Loucy (cell line): Measurements from ENCODE around the gene BIRC3.
"Not testable (repeated sequence)": the region's sequence is repeated elsewhere in the genome, so short reads cannot be mapped to it uniquely, and the experiment has no call there.

ENCODE experiments used
- H2AFZ ChIP-seq: fragments of 200-600 bp; sonication (generic); 2 replicates; pipeline ENCODE4 v1.6.0; 2016; ENCODE audit warnings: antibody characterized with exemption, mild to moderate bottlenecking, low read length, moderate library complexity
- H3F3A ChIP-seq: fragments of 200-600 bp; 2 replicates; pipeline ENCODE4 v1.6.0; 2016; ENCODE audit warnings: antibody characterized with exemption, low read depth, mild to moderate bottlenecking
- H3K27me3 ChIP-seq: fragments of 200-600 bp; sonication (generic); 2 replicates; pipeline ENCODE4 v1.6.1; 2014; ENCODE audit warnings: low read length, mild to moderate bottlenecking; ENCODE audit not compliant: insufficient read depth, poor library complexity, severe bottlenecking
- H3K36me3 ChIP-seq: fragments of 200-600 bp; sonication (generic); 2 replicates; pipeline ENCODE4 v1.6.1; 2016; ENCODE audit warnings: low read length; ENCODE audit not compliant: insufficient read depth
- H3K4me1 ChIP-seq: fragments of 200-600 bp; sonication (generic); 2 replicates; pipeline ENCODE4 v1.5.1; 2014; ENCODE audit warnings: low read length, mild to moderate bottlenecking; ENCODE audit not compliant: insufficient read depth, poor library complexity, severe bottlenecking
- H3K4me2 ChIP-seq: fragments of 200-600 bp; sonication (generic); 2 replicates; pipeline ENCODE4 v1.6.0; 2014; ENCODE audit warnings: antibody characterized with exemption, low read length, low read depth, mild to moderate bottlenecking; ENCODE audit not compliant: poor library complexity, severe bottlenecking
- H3K4me3 ChIP-seq: fragments of 200-600 bp; sonication (generic); 2 replicates; pipeline ENCODE4 v1.5.1; 2014; ENCODE audit warnings: low read length, mild to moderate bottlenecking, mixed read lengths; ENCODE audit not compliant: poor library complexity, severe bottlenecking
- H3K79me2 ChIP-seq: fragments of 200-600 bp; sonication (generic); 2 replicates; pipeline ENCODE4 v1.6.1; 2014; ENCODE audit warnings: low read length; ENCODE audit not compliant: insufficient read depth
- H3K9ac ChIP-seq: fragments of 200-600 bp; sonication (generic); 2 replicates; pipeline ENCODE4 v1.6.0; 2014; ENCODE audit warnings: mild to moderate bottlenecking, low read depth, low read length, moderate library complexity; ENCODE audit not compliant: poor library complexity, severe bottlenecking
- H3K9me2 ChIP-seq: fragments of 200-600 bp; sonication (generic); replicated peaks from 2 replicates; pipeline ENCODE4 v1.6.1; 2016; ENCODE audit warnings: low read depth, low read length, mixed read lengths
- H3K9me3 ChIP-seq: fragments of 200-600 bp; sonication (generic); 2 replicates; pipeline ENCODE4 v1.6.1; 2014; ENCODE audit warnings: mild to moderate bottlenecking, antibody characterized with exemption, low read length, low read depth; ENCODE audit not compliant: insufficient read depth
- H4K20me1 ChIP-seq: fragments of 200-600 bp; sonication (generic); 2 replicates; pipeline ENCODE4 v1.6.0; 2014; ENCODE audit warnings: antibody characterized with exemption, low read length, mild to moderate bottlenecking; ENCODE audit not compliant: insufficient read depth, poor library complexity, severe bottlenecking
- EZH2phosphoT487 ChIP-seq: fragments of 200-600 bp; IDR thresholded peaks from 2 replicates; pipeline ENCODE4 v1.6.1; 2018; ENCODE audit warnings: antibody characterized with exemption, mild to moderate bottlenecking, moderate library complexity, borderline replicate concordance
- TF ChIP-seq, protein P1 (sequence below): fragments of 200-600 bp; sonication (generic); conservative IDR thresholded peaks from 2 replicates; pipeline ENCODE4 v1.5.1; 2014; ENCODE audit warnings: mild to moderate bottlenecking, antibody characterized with exemption, low read length

Gene BIRC3

DNA sequence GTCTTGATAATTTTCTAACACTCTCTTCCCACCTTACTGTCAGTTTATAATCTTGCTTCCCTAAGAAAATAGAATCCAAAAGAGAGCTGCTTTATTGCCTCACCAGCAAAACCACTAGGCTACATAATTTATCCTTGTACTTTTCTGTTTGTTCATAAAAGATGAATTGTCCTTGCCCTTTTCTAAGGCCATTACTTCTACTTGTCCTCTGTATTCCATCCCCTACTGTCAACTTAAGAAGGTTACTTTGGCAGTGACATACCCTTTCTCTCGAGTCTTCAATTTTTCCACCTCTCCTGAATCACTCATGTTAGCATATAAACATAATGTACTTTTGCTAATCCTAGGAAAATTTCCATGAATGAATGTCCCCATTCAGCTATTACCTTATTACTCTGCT lies 47.7 kb downstream of the BIRC3 start:
- peaks cover 33% of the 10 kb centered on the region for H3K4me1 ChIP-seq
- H3K4me2 ChIP-seq = no peak overlapping the region
- H3K9me2 ChIP-seq = no peaks in the 10 kb centered on the region
- no peak overlapping the region for H2AFZ ChIP-seq
- peaks cover 13% of the 10 kb centered on the region for H4K20me1 ChIP-seq
- no peak overlapping the region for H3K9ac ChIP-seq
- H3K4me3 ChIP-seq = no peak overlapping the region
- H3K9me3 ChIP-seq = no peaks in the 10 kb centered on the region
- no peaks in the 10 kb centered on the region for H3K27me3 ChIP-seq
- peaks cover 55% of the 10 kb centered on the region for H3K36me3 ChIP-seq
- TF ChIP-seq, protein P1, sequence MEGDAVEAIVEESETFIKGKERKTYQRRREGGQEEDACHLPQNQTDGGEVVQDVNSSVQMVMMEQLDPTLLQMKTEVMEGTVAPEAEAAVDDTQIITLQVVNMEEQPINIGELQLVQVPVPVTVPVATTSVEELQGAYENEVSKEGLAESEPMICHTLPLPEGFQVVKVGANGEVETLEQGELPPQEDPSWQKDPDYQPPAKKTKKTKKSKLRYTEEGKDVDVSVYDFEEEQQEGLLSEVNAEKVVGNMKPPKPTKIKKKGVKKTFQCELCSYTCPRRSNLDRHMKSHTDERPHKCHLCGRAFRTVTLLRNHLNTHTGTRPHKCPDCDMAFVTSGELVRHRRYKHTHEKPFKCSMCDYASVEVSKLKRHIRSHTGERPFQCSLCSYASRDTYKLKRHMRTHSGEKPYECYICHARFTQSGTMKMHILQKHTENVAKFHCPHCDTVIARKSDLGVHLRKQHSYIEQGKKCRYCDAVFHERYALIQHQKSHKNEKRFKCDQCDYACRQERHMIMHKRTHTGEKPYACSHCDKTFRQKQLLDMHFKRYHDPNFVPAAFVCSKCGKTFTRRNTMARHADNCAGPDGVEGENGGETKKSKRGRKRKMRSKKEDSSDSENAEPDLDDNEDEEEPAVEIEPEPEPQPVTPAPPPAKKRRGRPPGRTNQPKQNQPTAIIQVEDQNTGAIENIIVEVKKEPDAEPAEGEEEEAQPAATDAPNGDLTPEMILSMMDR = no peak
- TF ChIP-seq EZH2phosphoT487 = no peak
- H3F3A ChIP-seq = peaks cover 20% of the 10 kb centered on the region; the same call in 1 of the 2 replicates
- H3K79me2 ChIP-seq = 0 out of 2 replicates have a peak, but pooled peaks cover 3% of the 10 kb centered on the region

DNA sequence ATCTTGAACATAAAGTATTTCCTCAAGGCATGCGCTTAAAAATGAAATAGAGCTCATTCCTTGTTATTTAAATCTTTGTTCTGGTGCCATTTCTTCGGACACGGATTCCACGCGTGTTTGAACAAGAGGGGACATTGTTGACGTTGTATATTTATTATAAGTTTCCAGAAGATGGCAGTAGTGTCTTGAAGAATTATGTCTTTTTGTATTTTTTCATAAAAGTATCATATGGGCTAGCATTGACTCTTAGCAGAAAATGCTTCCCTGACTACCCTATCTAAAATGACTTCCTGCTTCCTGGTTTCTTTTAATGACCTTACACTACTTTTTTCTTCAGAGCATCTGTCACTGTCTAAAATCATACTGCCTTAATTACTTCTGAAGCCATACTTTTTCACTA lies 50.1 kb downstream of the BIRC3 start:
- H2AFZ ChIP-seq = no peak overlapping the region
- no peak overlapping the region for H3K4me3 ChIP-seq
- H3K9ac ChIP-seq = peak overlapping the region; percentile 18
- H3K9me3 ChIP-seq = no peaks in the 10 kb centered on the region
- H3F3A ChIP-seq = peaks cover 4% of the 10 kb centered on the region; the same call in 1 of the 2 replicates
- H3K9me2 ChIP-seq = no peaks in the 10 kb centered on the region
- no peak for TF ChIP-seq EZH2phosphoT487
- TF ChIP-seq, protein P1 = peak; percentile 63
- peaks cover 12% of the 10 kb centered on the region for H3K4me1 ChIP-seq
- no peaks in the 10 kb centered on the region for H3K79me2 ChIP-seq
- no peaks in the 10 kb centered on the region for H3K27me3 ChIP-seq
- peaks cover 51% of the 10 kb centered on the region for H3K36me3 ChIP-seq
- H3K4me2 ChIP-seq = peak overlapping the region; percentile 31
- H4K20me1 ChIP-seq = no peaks in the 10 kb centered on the region

DNA sequence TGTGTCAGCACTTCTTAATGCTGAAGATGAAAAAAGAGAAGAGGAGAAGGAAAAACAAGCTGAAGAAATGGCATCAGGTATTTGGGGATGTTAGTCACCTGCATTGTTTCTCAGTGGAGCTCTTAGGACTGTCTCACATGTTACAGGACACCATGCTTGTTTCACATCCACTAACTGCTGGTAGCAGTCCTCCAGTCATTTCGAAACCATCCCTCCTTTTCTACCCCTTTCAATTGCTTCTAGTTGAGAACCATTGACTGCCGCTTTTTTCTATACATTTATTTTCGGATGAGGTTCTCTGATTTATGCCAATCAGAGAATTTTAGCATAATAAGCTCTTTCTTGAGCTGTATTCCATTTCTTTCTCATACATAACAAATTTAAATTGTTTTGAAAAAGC lies 51.2 kb downstream of the BIRC3 start:
- H3K9me2 ChIP-seq = no peaks in the 10 kb centered on the region
- no peak overlapping the region for H3K9ac ChIP-seq
- no peaks in the 10 kb centered on the region for H3K27me3 ChIP-seq
- H3K4me3 ChIP-seq = no peak overlapping the region
- H3K9me3 ChIP-seq = no peaks in the 10 kb centered on the region
- H3K36me3 ChIP-seq = peaks cover 42% of the 10 kb centered on the region
- no peak for TF ChIP-seq EZH2phosphoT487
- TF ChIP-seq, protein P1 = no peak
- peaks cover 9% of the 10 kb centered on the region for H3K4me1 ChIP-seq
- H4K20me1 ChIP-seq = no peaks in the 10 kb centered on the region
- no peaks in the 10 kb centered on the region for H3K79me2 ChIP-seq
- peaks cover 4% of the 10 kb centered on the region; the same call in 1 of the 2 replicates for H3F3A ChIP-seq
- no peak overlapping the region for H2AFZ ChIP-seq
- no peak overlapping the region for H3K4me2 ChIP-seq

DNA sequence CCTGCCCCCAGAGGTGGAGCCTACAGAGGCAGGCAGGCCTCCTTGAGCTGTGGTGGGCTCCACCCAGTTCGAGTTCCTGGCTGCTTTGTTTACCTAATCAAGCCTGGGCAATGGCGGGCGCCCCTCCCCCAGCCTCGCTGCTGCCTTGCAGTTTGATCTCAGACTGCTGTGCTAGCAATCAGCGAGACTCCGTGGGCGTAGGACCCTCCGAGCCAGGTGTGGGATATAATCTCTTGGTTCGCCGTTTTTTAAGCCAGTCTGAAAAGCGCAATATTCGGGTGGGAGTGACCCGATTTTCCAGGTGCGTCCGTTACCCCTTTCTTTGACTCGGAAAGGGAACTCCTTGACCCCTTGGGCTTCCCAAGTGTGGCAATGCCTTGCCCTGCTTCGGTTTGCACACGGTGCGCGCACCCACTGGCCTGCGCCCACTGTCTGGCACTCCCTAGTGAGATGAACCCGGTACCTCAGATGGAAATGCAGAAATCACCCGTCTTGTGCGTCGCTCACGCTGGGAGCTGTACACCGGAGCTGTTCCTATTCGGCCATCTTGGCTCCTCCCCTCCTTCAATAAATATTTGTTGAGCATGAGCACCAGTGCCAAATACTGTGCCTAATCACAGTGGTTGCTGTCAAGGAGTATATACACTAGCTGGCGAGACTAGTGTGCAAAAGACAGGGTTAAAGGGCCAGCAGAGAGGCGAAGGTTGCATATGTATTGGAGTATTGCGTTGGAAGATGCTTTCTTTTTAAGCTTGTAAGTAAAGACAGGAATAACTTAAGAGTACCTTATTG lies 57.5 kb downstream of the BIRC3 start:
- not testable (repeated sequence) for H3K4me1 ChIP-seq, H3K4me2 ChIP-seq

More for the DNA sequence above, 57.5 kb downstream of the BIRC3 start:
- H3K36me3 ChIP-seq = peaks cover 42% of the 10 kb centered on the region; the same call in 1 of the 2 replicates
- not testable (repeated sequence) for H4K20me1 ChIP-seq, H2AFZ ChIP-seq, H3K9ac ChIP-seq, H3K27me3 ChIP-seq, H3K9me2 ChIP-seq, H3F3A ChIP-seq, H3K9me3 ChIP-seq, H3K4me3 ChIP-seq
- peaks cover 12% of the 10 kb centered on the region; the same call in 1 of the 2 replicates for H3K79me2 ChIP-seq
